EH (cell line): Measurements from ENCODE around the gene PCDHGA7.
"Not testable (repeated sequence)": the region's sequence is repeated elsewhere in the genome, so short reads cannot be mapped to it uniquely, and the experiment has no call there.

Source experiments
- DNase-seq: peaks from one replicate; pipeline ENCODE4 v3.0.0-alpha.2; 2015; ENCODE audit warnings: low read depth

The PCDHGA7 gene

DNA sequence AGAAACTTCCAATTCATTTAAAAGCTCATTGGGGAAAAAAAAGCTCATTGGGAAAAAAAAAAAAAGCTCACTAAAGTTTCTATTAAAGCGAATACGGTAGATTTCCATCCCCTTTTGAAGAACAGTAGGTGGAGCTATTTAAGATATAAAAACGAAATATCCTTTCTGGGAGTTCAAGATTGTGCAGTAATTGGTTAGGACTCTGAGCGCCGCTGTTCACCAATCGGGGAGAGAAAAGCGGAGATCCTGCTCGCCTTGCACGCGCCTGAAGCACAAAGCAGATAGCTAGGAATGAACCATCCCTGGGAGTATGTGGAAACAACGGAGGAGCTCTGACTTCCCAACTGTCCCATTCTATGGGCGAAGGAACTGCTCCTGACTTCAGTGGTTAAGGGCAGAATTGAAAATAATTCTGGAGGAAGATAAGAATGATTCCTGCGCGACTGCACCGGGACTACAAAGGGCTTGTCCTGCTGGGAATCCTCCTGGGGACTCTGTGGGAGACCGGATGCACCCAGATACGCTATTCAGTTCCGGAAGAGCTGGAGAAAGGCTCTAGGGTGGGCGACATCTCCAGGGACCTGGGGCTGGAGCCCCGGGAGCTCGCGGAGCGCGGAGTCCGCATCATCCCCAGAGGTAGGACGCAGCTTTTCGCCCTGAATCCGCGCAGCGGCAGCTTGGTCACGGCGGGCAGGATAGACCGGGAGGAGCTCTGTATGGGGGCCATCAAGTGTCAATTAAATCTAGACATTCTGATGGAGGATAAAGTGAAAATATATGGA, 48.0 kb downstream of the PCDHGA7 start, which contains the start of gene PCDHGA12:
Gene PCDHGA12 (plus strand): TSS at position 176 of the 782 bp plus-strand sequence. CDS start 253 bp downstream, at position 429.
- peak; percentile 27 for DNase-seq

DNA sequence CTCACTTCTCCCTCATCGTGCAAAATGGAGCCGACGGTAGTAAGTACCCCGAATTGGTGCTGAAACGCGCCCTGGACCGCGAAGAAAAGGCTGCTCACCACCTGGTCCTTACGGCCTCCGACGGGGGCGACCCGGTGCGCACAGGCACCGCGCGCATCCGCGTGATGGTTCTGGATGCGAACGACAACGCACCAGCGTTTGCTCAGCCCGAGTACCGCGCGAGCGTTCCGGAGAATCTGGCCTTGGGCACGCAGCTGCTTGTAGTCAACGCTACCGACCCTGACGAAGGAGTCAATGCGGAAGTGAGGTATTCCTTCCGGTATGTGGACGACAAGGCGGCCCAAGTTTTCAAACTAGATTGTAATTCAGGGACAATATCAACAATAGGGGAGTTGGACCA, 48.7 kb downstream of the PCDHGA7 start:
- no peak for DNase-seq

DNA sequence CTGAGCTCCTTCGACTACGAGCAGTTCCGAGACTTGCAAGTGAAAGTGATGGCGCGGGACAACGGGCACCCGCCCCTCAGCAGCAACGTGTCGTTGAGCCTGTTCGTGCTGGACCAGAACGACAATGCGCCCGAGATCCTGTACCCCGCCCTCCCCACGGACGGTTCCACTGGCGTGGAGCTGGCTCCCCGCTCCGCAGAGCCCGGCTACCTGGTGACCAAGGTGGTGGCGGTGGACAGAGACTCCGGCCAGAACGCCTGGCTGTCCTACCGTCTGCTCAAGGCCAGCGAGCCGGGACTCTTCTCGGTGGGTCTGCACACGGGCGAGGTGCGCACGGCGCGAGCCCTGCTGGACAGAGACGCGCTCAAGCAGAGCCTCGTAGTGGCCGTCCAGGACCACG, 49.8 kb downstream of the PCDHGA7 start:
- DNase-seq: not testable (repeated sequence)

DNA sequence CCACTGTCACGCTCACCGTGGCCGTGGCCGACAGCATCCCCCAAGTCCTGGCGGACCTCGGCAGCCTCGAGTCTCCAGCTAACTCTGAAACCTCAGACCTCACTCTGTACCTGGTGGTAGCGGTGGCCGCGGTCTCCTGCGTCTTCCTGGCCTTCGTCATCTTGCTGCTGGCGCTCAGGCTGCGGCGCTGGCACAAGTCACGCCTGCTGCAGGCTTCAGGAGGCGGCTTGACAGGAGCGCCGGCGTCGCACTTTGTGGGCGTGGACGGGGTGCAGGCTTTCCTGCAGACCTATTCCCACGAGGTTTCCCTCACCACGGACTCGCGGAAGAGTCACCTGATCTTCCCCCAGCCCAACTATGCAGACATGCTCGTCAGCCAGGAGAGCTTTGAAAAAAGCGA, 50.2 kb downstream of the PCDHGA7 start:
- DNase-seq: not testable (repeated sequence)

DNA sequence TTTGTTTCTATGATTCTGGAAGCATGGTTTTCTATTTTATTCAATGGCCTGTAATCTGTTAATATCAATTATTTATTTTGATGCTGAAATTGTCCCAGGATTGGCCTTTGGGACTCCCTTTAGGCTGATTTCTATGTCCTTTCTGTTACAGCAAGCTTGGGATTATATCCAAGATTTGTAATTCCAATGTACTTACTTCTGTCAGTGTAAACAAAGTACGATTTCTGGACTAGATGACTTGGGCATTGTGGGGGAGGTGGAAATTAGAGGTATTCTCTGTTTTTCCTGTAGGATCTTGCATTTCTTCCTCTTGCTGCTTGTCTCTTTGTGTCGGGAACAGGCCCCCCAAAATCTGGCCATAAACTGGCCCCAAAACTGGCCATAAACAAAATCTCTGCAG, 51.5 kb downstream of the PCDHGA7 start:
- peak; percentile 43 for DNase-seq
